HG03521 (cell line): ENCODE measurements around the gene COL18A1.

Source experiments
- ATAC-seq: cut with Tn5 transposase; IDR thresholded peaks from one replicate; pipeline ENCODE4 v1.9.1; 2021; ENCODE audit warnings: mild to moderate bottlenecking, moderate library complexity; ENCODE audit not compliant: unreplicated experiment

The COL18A1 gene

DNA sequence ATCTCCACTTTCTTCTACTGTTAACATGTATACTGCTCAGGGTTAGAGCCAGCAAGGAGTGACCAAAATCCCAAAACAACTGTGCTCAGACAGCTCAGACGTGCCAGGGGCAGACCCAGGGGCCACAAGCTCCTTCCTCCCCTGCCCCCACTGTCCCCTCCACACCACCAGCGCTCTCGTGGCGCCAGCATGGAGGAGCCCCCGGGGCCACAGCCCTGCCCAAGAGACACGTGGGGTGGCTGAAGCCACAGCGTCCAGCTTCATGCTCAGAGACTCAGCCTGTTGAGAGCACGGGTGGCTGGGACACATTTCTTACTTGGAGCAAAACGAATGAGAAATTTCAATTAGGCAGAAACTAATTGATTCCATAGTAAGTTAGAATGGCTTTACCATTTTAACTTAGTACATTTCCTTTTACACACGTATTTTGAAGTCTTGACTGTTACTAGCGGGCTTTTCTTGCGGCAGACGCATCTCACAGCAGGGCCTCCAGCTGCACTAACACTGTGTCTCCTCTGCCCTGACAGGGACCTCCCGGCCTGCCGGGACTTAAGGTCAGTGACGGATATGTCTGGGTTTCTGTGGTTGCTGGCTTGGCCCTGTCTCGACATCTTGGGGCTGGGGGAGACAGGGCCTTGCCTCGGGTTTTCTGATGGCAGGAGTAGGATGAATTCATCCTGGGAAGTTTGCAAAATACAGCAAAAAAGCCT, 83.1 kb downstream of the COL18A1 start:
- ATAC-seq = no peak

- no peak for ATAC-seq
These were observed 84.2 kb downstream of the COL18A1 start for GRCh38 chr21:45488931-45489721.

GRCh38 chr21:45489722-45489982, 84.7 kb downstream of the COL18A1 start:
- no peak for ATAC-seq

- no peak for ATAC-seq
These were observed 85.2 kb downstream of the COL18A1 start for GRCh38 chr21:45490049-45490731.

GRCh38 chr21:45491056-45491455, 86.1 kb downstream of the COL18A1 start:
- no peak for ATAC-seq

GRCh38 chr21:45491623-45492022, 86.7 kb downstream of the COL18A1 start:
- ATAC-seq = no peak

DNA sequence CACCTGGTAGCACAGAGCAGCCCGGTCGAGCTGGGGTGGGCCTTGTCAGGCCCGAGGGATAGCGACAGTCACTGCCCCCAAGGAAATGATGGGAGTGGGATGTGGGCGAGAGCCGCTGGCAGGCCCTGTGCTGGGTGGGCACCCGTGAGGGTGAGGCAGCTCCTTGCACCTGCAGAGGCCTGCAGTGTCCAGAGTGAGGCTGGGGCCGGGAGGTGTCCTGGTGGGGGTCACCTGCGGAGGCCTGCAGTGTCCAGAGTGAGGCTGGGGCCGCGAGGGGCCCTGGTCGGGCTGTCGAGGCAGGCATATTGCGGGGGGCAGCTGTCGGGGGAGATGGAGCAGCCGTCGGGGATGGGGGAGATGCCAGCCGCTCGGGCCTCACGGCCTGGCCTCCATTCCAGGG, 87.8 kb downstream of the COL18A1 start:
- no peak for ATAC-seq

DNA sequence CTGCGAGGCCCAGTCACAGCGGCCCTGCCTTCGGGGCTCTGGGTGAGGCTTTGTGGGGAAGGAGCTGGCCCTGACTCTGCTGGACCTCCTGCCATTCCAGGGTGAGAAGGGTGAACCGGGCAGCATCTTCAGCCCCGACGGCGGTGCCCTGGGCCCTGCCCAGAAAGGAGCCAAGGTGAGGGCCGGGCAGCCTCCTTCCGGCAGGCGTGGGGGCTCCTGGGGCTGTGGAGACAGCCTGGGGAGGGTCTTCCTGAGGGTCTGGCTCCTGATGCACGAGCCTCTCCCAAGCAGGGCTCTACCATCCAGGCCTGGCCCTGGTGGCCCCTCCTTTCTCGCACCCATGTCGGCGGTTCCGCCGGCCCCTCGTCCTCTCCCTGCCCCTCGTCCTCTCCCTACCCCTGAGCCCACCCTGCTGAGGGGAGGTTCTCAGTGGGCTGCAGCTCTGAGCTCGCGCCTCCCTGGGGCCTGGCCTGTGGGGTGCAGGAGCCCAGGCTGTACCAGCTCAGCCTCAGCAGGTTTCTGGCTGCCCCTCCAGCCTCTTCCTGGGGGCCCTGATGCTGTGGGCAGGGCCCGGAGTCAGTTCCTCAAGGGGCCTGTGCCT, 88.5 kb downstream of the COL18A1 start:
- ATAC-seq = no peak

GRCh38 chr21:45494135-45494850, 89.3 kb downstream of the COL18A1 start:
- ATAC-seq = no peak

DNA sequence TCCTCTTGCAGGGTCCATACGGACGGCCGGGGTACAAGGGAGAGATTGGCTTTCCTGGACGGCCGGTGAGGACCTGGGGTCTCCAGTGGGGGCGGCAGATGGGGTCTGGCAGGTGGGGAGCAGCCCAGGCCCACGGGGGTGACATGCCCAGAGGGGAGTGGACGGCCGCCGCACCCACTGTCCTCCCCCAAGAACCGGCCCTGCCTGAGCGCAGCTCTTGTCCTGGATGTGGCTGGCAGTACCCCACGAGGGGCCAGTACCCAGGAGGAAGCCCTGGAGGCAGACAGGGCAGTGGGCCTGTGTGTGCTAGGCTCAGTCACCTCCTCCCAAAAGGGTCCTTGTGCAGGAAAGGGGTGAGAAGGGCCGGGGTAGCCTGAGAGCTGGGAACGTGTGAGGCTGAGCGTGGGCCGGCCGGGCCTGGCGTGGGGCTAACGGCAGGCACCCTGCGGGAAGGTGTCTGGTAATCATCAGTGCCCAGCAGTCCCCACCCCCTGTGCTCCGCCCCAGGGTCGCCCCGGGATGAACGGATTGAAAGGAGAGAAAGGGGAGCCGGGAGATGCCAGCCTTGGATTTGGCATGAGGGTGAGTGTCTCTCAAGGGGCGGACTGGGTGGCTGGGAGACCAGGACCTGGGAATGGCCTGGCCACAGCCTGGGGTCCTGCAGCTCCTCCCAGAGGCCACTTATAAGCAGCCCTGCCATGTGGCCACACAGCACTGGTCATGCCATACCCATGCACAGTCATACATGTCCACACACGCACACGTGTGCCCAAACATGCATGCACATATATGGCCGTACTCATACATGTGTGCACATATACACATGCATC, 90.1 kb downstream of the COL18A1 start:
- ATAC-seq = no peak

DNA sequence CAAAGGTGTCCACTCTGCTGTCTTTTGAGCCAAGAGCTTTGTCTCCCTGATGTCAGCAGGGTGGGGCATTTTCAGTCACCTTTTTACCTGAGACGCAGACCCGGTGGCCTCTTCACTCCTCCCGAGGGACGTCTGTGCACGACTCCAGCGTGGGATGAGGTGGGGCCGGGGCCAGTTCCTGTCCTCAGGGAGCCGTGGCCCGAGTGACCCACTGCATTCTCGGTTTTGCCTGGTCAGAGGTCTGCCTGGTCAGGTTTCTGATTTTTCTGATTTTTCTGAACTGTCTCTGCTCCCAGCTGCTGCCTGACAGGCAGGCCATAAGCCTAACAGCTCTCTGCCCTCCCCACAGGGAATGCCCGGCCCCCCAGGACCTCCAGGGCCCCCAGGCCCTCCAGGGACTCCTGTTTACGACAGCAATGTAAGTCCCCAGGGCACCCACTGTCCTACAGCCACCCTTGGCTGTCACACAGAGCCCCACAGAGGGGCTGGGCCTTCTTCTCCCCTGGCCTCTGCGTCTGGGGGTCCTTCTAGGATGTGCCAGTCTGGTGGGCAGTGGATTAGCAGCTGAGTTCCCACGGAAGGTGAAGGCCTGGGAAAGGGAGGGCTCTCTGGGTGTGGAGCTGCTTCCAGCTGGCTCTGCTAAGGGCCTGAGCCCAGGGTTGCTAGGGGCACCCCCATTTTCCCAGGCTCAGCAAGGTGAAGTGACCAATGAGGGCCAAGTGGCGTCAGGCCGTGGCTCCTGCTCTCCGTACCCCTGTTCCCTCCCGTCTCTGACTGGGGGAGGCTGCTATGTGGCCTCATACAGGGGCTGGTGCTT, 91.4 kb downstream of the COL18A1 start:
- ATAC-seq = no peak

GRCh38 chr21:45496968-45497845, 92.2 kb downstream of the COL18A1 start:
- no peak for ATAC-seq

GRCh38 chr21:45497846-45498645, 93.1 kb downstream of the COL18A1 start:
- no peak for ATAC-seq

DNA sequence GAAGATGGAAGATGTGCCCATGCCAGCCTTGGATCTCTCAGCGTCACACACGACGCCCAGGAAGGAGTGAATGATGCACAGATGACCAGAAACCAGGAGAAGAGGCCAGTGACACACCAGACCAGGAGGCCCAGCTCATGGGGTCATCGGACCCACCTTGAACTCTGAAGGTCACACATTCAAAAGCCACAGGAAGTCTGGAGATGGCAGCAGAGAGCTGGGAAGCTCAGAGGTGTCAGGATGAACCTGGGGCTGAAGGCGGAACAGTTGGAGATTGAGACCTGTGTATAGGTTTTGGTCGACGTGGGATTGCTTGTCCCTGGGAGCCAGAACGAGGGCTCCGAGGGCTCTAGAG, 93.7 kb downstream of the COL18A1 start:
- no peak for ATAC-seq

GRCh38 chr21:45499201-45499750, 94.3 kb downstream of the COL18A1 start:
- ATAC-seq = no peak

DNA sequence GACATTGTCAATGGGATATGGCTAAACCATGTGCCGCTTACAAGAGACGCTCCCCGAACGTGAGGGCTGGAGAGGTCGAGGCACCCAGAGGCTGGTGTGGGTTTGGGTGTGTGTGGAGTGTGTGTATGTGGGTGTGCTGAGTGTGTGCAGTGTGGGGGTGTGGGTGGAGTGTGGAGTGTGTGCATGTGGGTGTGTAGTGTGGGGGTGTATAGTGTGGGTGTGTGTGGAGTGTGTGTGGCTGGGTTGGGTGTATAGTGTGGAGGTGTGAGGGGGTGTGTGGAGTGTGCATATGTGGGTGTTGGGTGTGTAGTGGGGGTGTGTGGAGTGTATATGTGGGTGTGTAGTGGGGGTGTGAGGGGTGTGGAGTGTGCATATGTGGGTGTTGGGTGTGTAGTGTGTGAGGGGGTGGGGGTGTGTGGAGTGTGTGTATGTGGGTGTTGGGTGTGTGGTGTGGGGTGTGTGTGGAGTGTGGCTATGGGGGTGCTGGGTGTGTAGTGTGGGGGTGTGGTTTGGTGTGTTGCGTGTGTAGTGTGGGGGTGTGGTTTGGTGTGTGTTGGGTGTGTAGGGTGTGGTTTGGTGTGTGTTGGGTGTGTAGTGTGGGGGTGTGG, 95.1 kb downstream of the COL18A1 start:
- no peak for ATAC-seq
